ENCODE data around the gene FOSB. TPM values are rescaled to one million over a fixed set of nuclear protein-coding genes. Genes with fewer than 3 reads are reported as not detected.

The FOSB gene
- total and polyA plus RNA-seq, 2 donors (not counting 1 experiment from before 2014, with no cell fraction given): 2.8 to 24.9 TPM

DNA sequence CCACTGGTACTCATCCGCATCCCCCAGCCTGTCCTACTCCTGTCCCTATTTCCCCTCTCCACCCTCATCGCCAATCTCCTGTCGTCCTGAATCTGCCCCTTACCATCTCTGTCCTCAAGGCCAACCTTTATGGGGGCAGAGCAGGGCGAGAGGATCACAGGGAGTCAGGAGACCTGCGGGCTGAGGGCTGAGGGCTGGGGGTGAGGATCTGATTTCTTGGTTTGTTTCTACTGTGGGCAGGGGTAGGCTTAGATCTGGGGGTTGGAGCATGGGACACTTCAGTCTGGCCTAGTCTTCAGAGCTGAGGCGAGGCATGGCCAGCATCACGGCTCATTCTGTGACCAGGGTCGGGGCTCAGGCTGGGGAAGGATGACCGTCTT, 27.5 kb upstream of the FOSB start:
- peak overlapping the region; percentile 90 for H3K9ac ChIP-seq (ENCODE audit: insufficient read depth, low read length)
- peak overlapping the region; percentile 76 for H3K4me2 ChIP-seq (ENCODE audit: extremely low read depth, insufficient read depth, low read length)
- TF ChIP-seq EZH2 (IDR thresholded peaks at IDR 0.05; ENCODE audit: low read length, missing control alignments): no peak
- TF ChIP-seq, protein P1, sequence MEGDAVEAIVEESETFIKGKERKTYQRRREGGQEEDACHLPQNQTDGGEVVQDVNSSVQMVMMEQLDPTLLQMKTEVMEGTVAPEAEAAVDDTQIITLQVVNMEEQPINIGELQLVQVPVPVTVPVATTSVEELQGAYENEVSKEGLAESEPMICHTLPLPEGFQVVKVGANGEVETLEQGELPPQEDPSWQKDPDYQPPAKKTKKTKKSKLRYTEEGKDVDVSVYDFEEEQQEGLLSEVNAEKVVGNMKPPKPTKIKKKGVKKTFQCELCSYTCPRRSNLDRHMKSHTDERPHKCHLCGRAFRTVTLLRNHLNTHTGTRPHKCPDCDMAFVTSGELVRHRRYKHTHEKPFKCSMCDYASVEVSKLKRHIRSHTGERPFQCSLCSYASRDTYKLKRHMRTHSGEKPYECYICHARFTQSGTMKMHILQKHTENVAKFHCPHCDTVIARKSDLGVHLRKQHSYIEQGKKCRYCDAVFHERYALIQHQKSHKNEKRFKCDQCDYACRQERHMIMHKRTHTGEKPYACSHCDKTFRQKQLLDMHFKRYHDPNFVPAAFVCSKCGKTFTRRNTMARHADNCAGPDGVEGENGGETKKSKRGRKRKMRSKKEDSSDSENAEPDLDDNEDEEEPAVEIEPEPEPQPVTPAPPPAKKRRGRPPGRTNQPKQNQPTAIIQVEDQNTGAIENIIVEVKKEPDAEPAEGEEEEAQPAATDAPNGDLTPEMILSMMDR (conservative IDR thresholded peaks at IDR 0.05 in 1 of 2, IDR thresholded peaks at IDR 0.05 in 1 of 2; ENCODE audit: low read depth in 1 of 2, low read length in 2 of 2): no peak
- H3K36me3 ChIP-seq (ENCODE audit: control insufficient read depth, insufficient read depth, low read length): no peaks in the 10 kb centered on the region
- H3K27ac ChIP-seq (ENCODE audit: insufficient read depth, low read length): peak overlapping the region; percentile 87
- peak overlapping the region; percentile 63 for H2AFZ ChIP-seq (ENCODE audit: low read length)
- no peaks in the 10 kb centered on the region for H3K27me3 ChIP-seq (ENCODE audit: control insufficient read depth, insufficient read depth, low read length)
- peak overlapping the region; percentile 38 to 68 (median 48) for H3K4me3 ChIP-seq (replicated peaks in 1 of 4; ENCODE audit: control extremely low read depth in 1 of 4, insufficient read depth in 1 of 4, low read depth in 3 of 4, low read length in 4 of 4)
- H3K9me3 ChIP-seq (ENCODE audit: control insufficient read depth, insufficient read depth, low read depth, low read length): no peaks in the 10 kb centered on the region
- no peak for DNase-seq (ENCODE audit: low read depth in 2 of 2)
- H4K20me1 ChIP-seq (ENCODE audit: control insufficient read depth, extremely low read depth, insufficient read depth, low read length): no peaks in the 10 kb centered on the region
- H3K79me2 ChIP-seq (ENCODE audit: control insufficient read depth, insufficient read depth, low read length): no peaks in the 10 kb centered on the region
- H3K4me1 ChIP-seq (ENCODE audit: control insufficient read depth, extremely low read depth, insufficient read depth, low read length): peaks cover 17% of the 10 kb centered on the region

GRCh38 chr19:45440873-45441654, 26.7 kb upstream of the FOSB start:
- H3K9me3 ChIP-seq (ENCODE audit: control insufficient read depth, insufficient read depth, low read depth, low read length): no peaks in the 10 kb centered on the region
- TF ChIP-seq, protein P1 (conservative IDR thresholded peaks at IDR 0.05 in 1 of 2, IDR thresholded peaks at IDR 0.05 in 1 of 2; ENCODE audit: low read depth in 1 of 2, low read length in 2 of 2): no peak
- TF ChIP-seq EZH2 (IDR thresholded peaks at IDR 0.05; ENCODE audit: low read length, missing control alignments): no peak
- H3K36me3 ChIP-seq (ENCODE audit: control insufficient read depth, insufficient read depth, low read length): no peaks in the 10 kb centered on the region

DNA sequence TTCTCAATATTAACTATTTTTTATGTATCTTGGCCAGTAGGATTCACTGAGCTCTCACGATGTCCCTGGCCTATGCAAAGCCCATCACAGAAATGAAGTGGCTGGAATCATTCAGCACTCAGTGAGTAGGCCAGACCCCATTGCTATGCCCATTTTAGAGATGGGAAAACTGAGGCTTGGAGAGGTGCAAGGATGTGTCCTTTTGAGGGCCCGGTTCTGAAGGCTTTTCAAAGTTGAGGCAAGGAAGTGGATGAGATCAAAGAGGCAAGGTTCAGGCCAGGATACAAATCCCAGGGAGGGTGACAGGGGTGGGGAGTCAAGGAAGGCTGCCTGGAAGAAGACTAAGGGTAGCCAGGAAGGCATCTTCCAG, 25.4 kb upstream of the FOSB start:
- H2AFZ ChIP-seq (ENCODE audit: low read length): no peak overlapping the region
- H3K36me3 ChIP-seq (ENCODE audit: control insufficient read depth, insufficient read depth, low read length): no peaks in the 10 kb centered on the region
- H3K9ac ChIP-seq (ENCODE audit: insufficient read depth, low read length): no peak overlapping the region
- TF ChIP-seq EZH2 (IDR thresholded peaks at IDR 0.05; ENCODE audit: low read length, missing control alignments): no peak
- TF ChIP-seq, protein P1 (conservative IDR thresholded peaks at IDR 0.05 in 1 of 2, IDR thresholded peaks at IDR 0.05 in 1 of 2; ENCODE audit: low read depth in 1 of 2, low read length in 2 of 2): no peak
- H3K27ac ChIP-seq (ENCODE audit: insufficient read depth, low read length): peak overlapping the region; percentile 78
- H4K20me1 ChIP-seq (ENCODE audit: control insufficient read depth, extremely low read depth, insufficient read depth, low read length): no peaks in the 10 kb centered on the region
- H3K4me3 ChIP-seq (replicated peaks in 1 of 4; ENCODE audit: control extremely low read depth in 1 of 4, insufficient read depth in 1 of 4, low read depth in 3 of 4, low read length in 4 of 4): no peak overlapping the region
- DNase-seq (ENCODE audit: low read depth in 2 of 2): no peak
- H3K4me2 ChIP-seq (ENCODE audit: extremely low read depth, insufficient read depth, low read length): no peak overlapping the region
- no peaks in the 10 kb centered on the region for H3K79me2 ChIP-seq (ENCODE audit: control insufficient read depth, insufficient read depth, low read length)
- no peaks in the 10 kb centered on the region for H3K27me3 ChIP-seq (ENCODE audit: control insufficient read depth, insufficient read depth, low read length)
- H3K9me3 ChIP-seq (ENCODE audit: control insufficient read depth, insufficient read depth, low read depth, low read length): no peaks in the 10 kb centered on the region
- H3K4me1 ChIP-seq (ENCODE audit: control insufficient read depth, extremely low read depth, insufficient read depth, low read length): peaks cover 17% of the 10 kb centered on the region

More at GRCh38 chr19:45440873-45441654, 26.7 kb upstream of the FOSB start:
- Histone ChIP-seq H3K4me3 (replicated peaks in 1 of 4; ENCODE audit: control extremely low read depth in 1 of 4, insufficient read depth in 1 of 4, low read depth in 3 of 4, low read length in 4 of 4) (no peak overlapping the region), H3K9ac (ENCODE audit: insufficient read depth, low read length) (no peak overlapping the region), H2AFZ (ENCODE audit: low read length) (no peak overlapping the region), H4K20me1 (ENCODE audit: control insufficient read depth, extremely low read depth, insufficient read depth, low read length) (no peaks in the 10 kb centered on the region), H3K27ac (ENCODE audit: insufficient read depth, low read length) (peak overlapping the region; percentile 87), H3K79me2 (ENCODE audit: control insufficient read depth, insufficient read depth, low read length) (no peaks in the 10 kb centered on the region), H3K4me2 (ENCODE audit: extremely low read depth, insufficient read depth, low read length) (no peak overlapping the region), H3K27me3 (ENCODE audit: control insufficient read depth, insufficient read depth, low read length) (no peaks in the 10 kb centered on the region), H3K4me1 (ENCODE audit: control insufficient read depth, extremely low read depth, insufficient read depth, low read length) (peaks cover 17% of the 10 kb centered on the region)
- peak in 1 of 2 donors; percentile 50 for DNase-seq (ENCODE audit: low read depth in 2 of 2)

All from fibroblast of lung (primary cell).